Endothelial cell of umbilical vein (primary cell): Measurements from ENCODE around the gene FSD1. TPM values are rescaled to one million over a fixed set of nuclear protein-coding genes. Genes with fewer than 3 reads are reported as not detected.

Source experiments
- BruUV-seq: library from RNA; stranded (reverse); fragments of 400-500 nt; replicated peaks from 2 replicates; lab custom pipeline; 2021; lab: Mats Ljungman, UMichigan
- CTCF ChIA-PET: fragments of 300-600, 350-600 bp; sonication (Branson Sonifier 250); formaldehyde crosslinking; loops from one replicate; lab custom pipeline; 2021; ENCODE audit warnings: antibody characterized with exemption, inconsistent platforms; lab: Charles Lee
- POLR2A ChIA-PET: fragments of 300-600, 350-600 bp; sonication (Branson Sonifier 250); formaldehyde crosslinking; loops from one replicate; lab custom pipeline; 2021; ENCODE audit warnings: antibody characterized with exemption, inconsistent platforms; lab: Charles Lee
- DNase-seq: peaks from one replicate; pipeline ENCODE4 v3.0.0-alpha.2; 2011; ENCODE audit warnings: low read depth, low spot score
- FAIRE-seq: peaks from 2 replicates; lab custom pipeline; 2011; peaks lifted over from hg19 to GRCh38; lab: Jason Lieb, UNC
- H2AFZ ChIP-seq: 2 replicates; pipeline ENCODE4 v1.6.0; 2012; ENCODE audit warnings: low read depth, low read length, control low read depth, inconsistent platforms
- H3K27ac ChIP-seq: 2 replicates; pipeline ENCODE4 v1.5.1; 2011; ENCODE audit warnings: low read depth, mild to moderate bottlenecking, control low read depth, low read length, moderate library complexity; ENCODE audit not compliant: insufficient read depth
- H3K27me3 ChIP-seq, 2 experiments: 2 replicates each; pipeline versions ENCODE4 v1.6.0 to v1.6.1; 2011; ENCODE audit warnings: low read length in 2 of 2, mixed read lengths in 1 of 2; ENCODE audit not compliant: control insufficient read depth in 2 of 2, insufficient read depth in 2 of 2
- H3K36me3 ChIP-seq, 2 experiments: 2 replicates in 1 of 2; 3 replicates in 1 of 2; pipeline ENCODE4 v1.5.1; 2011; ENCODE audit warnings: low read length in 2 of 2, mild to moderate bottlenecking in 1 of 2, moderate library complexity in 1 of 2; ENCODE audit not compliant: control insufficient read depth in 2 of 2, insufficient read depth in 2 of 2; ENCODE audit errors: extremely low read depth in 1 of 2
- H3K4me1 ChIP-seq: 3 replicates; pipeline ENCODE4 v1.5.1; 2011; ENCODE audit warnings: mild to moderate bottlenecking, low read length; ENCODE audit not compliant: control insufficient read depth, insufficient read depth; ENCODE audit errors: extremely low read depth
- H3K4me2 ChIP-seq: 2 replicates; pipeline ENCODE4 v1.6.1; 2011; ENCODE audit warnings: low read length, control low read depth, mixed read lengths; ENCODE audit not compliant: insufficient read depth
- H3K4me3 ChIP-seq, 3 experiments: fragments of 200-600 bp in 1 of 3; sonication (generic), shearing (Covaris generic) in 1 of 3; replicated peaks in 1 of 3; 2 replicates each; pipeline ENCODE4 v1.5.1; 2011 to 2016; ENCODE audit warnings: control low read depth in 3 of 3, low read length in 3 of 3, mild to moderate bottlenecking in 2 of 3, inconsistent platforms in 1 of 3, low read depth in 1 of 3, moderate library complexity in 1 of 3; ENCODE audit not compliant: insufficient read depth in 1 of 3
- H3K79me2 ChIP-seq: 2 replicates; pipeline ENCODE4 v1.6.0; 2012; ENCODE audit warnings: low read length, inconsistent platforms; ENCODE audit not compliant: control insufficient read depth, insufficient read depth
- H3K9ac ChIP-seq: replicated peaks from 2 replicates; pipeline ENCODE3; 2011; ENCODE audit warnings: low read length, control low read depth; ENCODE audit not compliant: insufficient read depth; ENCODE audit errors: extremely low read depth
- H3K9me1 ChIP-seq: replicated peaks from 3 replicates; pipeline ENCODE4 v1.6.0; 2011; ENCODE audit warnings: mild to moderate bottlenecking, low read length; ENCODE audit not compliant: control insufficient read depth, insufficient read depth; ENCODE audit errors: extremely low read depth
- H3K9me3 ChIP-seq: replicated peaks from 2 replicates; pipeline ENCODE4 v1.5.1; 2012; ENCODE audit warnings: low read length, inconsistent platforms; ENCODE audit not compliant: control insufficient read depth, insufficient read depth
- H4K20me1 ChIP-seq: replicated peaks from 2 replicates; pipeline ENCODE3; 2011; ENCODE audit warnings: mild to moderate bottlenecking, low read length; ENCODE audit not compliant: control insufficient read depth, insufficient read depth; ENCODE audit errors: extremely low read depth
- JUN ChIP-seq: IDR thresholded peaks from 2 replicates; pipeline ENCODE4 v1.6.1; 2011; ENCODE audit warnings: borderline replicate concordance, low read depth; ENCODE audit not compliant: insufficient read length, insufficient read depth
- POLR2A ChIP-seq: IDR thresholded peaks from 2 replicates; pipeline ENCODE4 v1.6.1; 2012; ENCODE audit warnings: low read depth, mild to moderate bottlenecking, control low read depth, low read length
- POLR2AphosphoS5 ChIP-seq: IDR thresholded peaks from 2 replicates; pipeline ENCODE4 v1.6.1; 2012; ENCODE audit warnings: low read depth, mild to moderate bottlenecking, control low read depth, low read length, moderate library complexity; ENCODE audit not compliant: insufficient read depth
- dilution Hi-C: fragments of 300-500 bp; cut with MboI; formaldehyde crosslinking; loops from one replicate; pipeline ENCODE4 v1.15.0; 2019; ENCODE audit warnings: low sequenced_read_pairs; ENCODE audit not compliant: extremely low pct_ligation_motif_present
- intact Hi-C: fragments of 100-400 bp; cut with micrococcal nuclease; formaldehyde crosslinking; loops from one replicate; pipeline ENCODE4 v1.10.0; 2022
- polyA plus RNA-seq, 4 experiments: library from polyadenylated mRNA; depleted of rRNA in 3 of 4; stranded (reverse) in 3 of 4; unstranded in 1 of 4; fragments of >200 nt; gene quantifications; 2 replicates each; pipeline versions ENCODE4 v1.2.1 to v1.2.3, GENCODE V29; 2011 to 2012; ENCODE audit warnings: missing spikeins in 1 of 4
- total RNA-seq: library from RNA; stranded (reverse); gene quantifications from 2 replicates; pipeline ENCODE4 v1.2.3, GENCODE V29; 2021

Gene FSD1
- total and polyA plus RNA-seq, 2 donors (not counting 3 experiments of a cell fraction or from before 2014, with no cell fraction given), result 25.8 to 55.5 TPM

- H3K79me2 ChIP-seq, result no peaks in the 10 kb centered on the region
- no peaks in the 10 kb centered on the region for H4K20me1 ChIP-seq
- no peak for FAIRE-seq
- H3K27ac ChIP-seq, result no peak overlapping the region
- TF ChIP-seq POLR2AphosphoS5, result peak; percentile 37
- no peak for TF ChIP-seq POLR2A
- H3K9me3 ChIP-seq, result no peaks in the 10 kb centered on the region
- no peak overlapping the region for H3K9ac ChIP-seq
- CTCF ChIA-PET, result interaction anchor here (1.3 to 1.9 kb wide), 2 partner anchors 11 to 92 kb away, joined by 3 to 6 read pairs; no protein-coding TSS in a partner anchor
- no peaks in the 10 kb centered on the region for H3K27me3 ChIP-seq
- intact Hi-C loops (no loop called here), dilution Hi-C loops (no loop called here)
- H3K36me3 ChIP-seq, result peaks cover 2 to 51% of the 10 kb centered on the region in 2 experiments
- no TSS peak for BruUV-seq
- no peak for DNase-seq
- H3K4me3 ChIP-seq, result no peak overlapping the region
- no peaks in the 10 kb centered on the region for H3K4me1 ChIP-seq
- H3K9me1 ChIP-seq, result no peaks in the 10 kb centered on the region
- POLR2A ChIA-PET, result no interaction called here
- H2AFZ ChIP-seq, result no peak overlapping the region
- no peak overlapping the region for H3K4me2 ChIP-seq
These were observed 54.6 kb downstream of the FSD1 start for GRCh38 chr19:4358709-4359626.

- Histone ChIP-seq H3K4me1 (no peaks in the 10 kb centered on the region), H3K36me3 (peaks cover 2 to 55% of the 10 kb centered on the region in 2 experiments), H3K9me3 (no peaks in the 10 kb centered on the region), H3K27ac (no peak overlapping the region), H4K20me1 (no peaks in the 10 kb centered on the region), H3K27me3 (no peaks in the 10 kb centered on the region), H3K4me2 (no peak overlapping the region), H3K4me3 (no peak overlapping the region), H3K9ac (no peak overlapping the region), H3K9me1 (no peaks in the 10 kb centered on the region), H2AFZ (no peak overlapping the region), H3K79me2 (no peaks in the 10 kb centered on the region)
- DNase-seq (no peak), FAIRE-seq (no peak)
- no TSS peak for BruUV-seq
- no peak for TF ChIP-seq JUN
- peak; percentile 8 for TF ChIP-seq POLR2AphosphoS5
- ChIA-PET CTCF (interaction anchor here (0.5 kb wide), 1 partner anchor 15 kb away, joined by 3 read pairs; no protein-coding TSS in a partner anchor), POLR2A (no interaction called here)
- dilution Hi-C loops, result no loop called here
- intact Hi-C loops, result no loop called here
These were observed 55.2 kb downstream of the FSD1 start for GRCh38 chr19:4359627-4360000.
